Measurements from ENCODE around the gene PFN3.
A peak's percentile ranks its signal among the peaks of the same experiment; 100 is the strongest.

PFN3 gene

DNA sequence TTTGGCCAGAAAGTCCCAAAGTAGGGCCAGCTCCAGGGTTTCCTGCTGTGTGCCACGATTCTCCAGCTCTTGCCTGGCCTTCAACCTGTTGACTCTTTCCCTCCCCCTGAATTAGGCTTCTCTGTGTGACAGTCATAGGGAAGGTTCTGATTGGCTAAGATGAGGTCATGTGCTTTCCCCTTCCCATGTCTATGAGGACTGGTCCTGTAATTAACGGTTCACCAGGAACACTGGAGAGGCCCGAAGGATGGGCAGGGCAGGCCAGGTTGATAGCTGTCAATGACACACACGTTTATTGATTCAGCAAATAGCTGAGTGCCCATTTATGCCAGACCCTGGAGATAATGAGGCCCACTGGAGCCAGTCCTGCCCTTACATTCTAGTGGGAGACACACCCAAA lies 37.2 kb upstream of the PFN3 start:
- no peak for DNase-seq

DNA sequence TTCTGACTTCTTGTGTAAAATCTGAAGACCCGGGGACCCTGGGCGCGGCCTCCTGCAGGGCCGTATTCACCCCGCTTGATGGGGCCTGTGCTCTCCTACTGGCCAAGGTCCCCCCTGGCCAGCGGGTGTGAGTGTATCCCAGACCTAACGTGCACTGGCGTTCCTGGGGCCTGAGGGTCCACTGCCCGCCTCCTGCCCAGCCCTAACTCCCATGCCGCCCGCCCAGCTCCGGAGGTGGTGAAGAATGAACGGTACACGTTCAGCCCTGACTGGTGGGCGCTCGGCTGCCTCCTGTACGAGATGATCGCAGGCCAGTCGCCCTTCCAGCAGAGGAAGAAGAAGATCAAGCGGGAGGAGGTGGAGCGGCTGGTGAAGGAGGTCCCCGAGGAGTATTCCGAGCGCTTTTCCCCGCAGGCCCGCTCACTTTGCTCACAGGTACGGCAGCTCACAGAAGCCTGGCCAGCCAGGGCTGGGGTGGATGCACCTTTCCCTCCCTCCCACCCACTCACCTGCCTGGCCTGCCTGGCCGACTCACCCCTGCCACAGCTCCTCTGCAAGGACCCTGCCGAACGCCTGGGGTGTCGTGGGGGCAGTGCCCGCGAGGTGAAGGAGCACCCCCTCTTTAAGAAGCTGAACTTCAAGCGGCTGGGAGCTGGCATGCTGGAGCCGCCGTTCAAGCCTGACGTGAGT lies 35.5 kb upstream of the PFN3 start:
- no peak for DNase-seq

GRCh38 chr5:177434942-177435738 lies 34.7 kb upstream of the PFN3 start:
- no peak for DNase-seq

DNA sequence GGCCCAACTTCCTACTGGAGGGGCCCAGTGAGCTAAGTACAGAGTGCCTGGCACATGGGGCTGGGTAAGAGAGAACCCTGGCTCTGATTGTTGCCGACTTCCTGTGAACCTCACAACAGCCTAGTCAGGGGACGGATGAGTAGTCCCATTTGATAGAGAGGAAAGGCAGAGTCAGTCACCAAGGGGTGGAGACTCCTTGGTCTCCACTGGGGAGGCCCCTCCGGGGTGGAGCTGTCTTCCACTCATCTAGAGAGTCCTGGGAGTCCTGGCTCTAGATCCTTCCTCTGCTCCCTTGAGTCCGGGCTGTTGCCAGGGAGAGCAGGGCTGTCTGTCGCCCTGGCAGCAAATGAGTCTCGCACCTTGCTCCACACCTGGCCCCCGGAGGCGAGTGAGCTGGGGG lies 34.0 kb upstream of the PFN3 start:
- DNase-seq: peak in 4 of 6 experiments; percentile 20 to 54 (median 34)

DNA sequence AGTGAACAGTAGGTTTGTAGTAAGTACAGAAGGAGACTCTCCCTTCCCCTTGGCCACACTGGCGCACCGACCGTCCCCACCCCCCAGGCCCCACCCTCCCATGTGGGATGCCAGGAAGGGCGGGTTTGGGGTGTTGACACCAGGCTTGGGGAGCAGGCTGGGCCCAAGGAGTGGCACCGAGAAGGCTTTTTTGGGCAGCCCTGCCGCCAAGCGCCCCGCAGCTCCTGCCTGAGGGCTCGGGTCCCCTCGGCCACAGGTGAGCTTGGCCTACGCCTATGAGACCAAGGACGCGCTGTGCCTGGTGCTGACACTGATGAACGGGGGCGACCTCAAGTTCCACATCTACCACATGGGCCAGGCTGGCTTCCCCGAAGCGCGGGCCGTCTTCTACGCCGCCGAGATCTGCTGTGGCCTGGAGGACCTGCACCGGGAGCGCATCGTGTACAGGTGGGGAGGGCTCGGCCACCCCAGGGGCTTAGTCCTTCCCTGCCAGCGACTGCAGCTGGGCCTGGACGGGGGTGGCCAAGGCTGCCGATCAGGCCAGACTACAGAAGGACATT lies 33.3 kb upstream of the PFN3 start:
- DNase-seq: no peak

DNA sequence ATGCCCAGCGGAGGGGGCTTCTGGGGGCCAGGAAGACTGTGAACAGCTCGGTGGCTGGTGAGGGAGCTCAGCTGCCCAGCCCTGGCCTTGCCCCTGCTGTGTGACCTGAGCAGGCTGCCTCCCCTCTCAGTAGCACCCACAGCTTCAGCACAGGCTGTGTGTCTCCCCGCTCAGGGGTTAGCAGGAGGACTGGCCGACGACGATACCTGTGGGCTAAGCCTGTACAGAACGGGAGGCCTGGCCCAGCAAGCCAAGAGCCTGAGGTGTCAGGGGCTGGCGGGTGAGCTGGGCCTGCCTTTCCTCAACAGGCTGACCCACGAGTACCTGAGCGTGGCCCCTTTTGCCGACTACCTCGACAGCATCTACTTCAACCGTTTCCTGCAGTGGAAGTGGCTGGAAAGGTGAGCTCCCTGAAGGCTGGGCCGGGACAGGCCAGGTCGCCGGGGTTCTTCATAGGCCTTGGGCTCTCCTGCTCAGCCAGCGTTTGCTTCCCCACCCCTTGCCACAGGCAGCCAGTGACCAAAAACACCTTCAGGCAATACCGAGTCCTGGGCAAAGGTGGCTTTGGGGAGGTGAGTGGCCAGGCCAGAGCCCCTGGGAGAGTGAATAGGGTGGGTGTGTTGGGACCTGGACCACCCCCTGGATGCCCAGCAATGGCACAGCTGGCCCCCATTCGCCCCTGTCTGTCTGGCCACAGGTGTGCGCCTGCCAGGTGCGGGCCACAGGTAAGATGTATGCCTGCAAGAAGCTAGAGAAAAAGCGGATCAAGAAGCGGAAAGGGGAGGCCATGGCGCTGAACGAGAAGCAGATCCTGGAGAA lies 32.6 kb upstream of the PFN3 start:
- DNase-seq: no peak

DNA sequence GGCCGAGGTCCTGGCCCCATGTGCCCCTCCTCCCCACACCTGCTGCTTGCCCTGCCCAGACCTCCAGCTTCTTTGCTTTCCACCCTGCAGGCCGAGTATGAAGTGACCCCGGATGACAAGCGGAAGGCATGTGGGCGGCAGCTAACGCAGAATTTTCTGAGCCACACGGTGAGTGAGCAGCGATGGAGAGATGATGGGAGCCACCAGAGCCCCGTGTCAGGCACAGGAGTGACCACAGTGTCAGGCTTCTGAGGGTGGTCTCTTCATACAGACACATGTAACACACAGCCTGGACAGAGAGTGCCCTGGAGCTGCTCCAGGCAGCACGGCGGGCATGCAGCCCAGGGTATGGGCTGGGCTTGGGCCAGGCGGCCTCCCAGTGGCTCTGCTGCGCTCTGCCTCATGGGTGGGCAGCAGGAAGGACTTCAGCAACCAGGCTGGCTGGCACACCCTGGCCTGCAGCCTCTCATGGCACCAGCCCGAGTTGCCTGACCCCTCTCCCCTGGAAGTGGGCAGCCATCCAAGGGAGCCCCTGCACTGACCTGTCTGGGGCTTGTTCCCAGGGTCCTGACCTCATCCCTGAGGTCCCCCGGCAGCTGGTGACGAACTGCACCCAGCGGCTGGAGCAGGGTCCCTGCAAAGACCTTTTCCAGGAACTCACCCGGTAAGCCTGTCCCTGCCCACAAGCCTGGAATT lies 31.8 kb upstream of the PFN3 start:
- peak in 1 of 6 experiments; percentile 51 for DNase-seq

- DNase-seq: peak; percentile 51 to 77 (median 68)
Measured at GRCh38 chr5:177431317-177432142, 31.1 kb upstream of the PFN3 start.

- DNase-seq: peak in 1 of 6 experiments; percentile 41
Measured at GRCh38 chr5:177430972-177431316, 30.5 kb upstream of the PFN3 start.

GRCh38 chr5:177430140-177430951 lies 29.9 kb upstream of the PFN3 start:
- no peak for DNase-seq

GRCh38 chr5:177429248-177430040 lies 29.0 kb upstream of the PFN3 start:
- peak; percentile 68 to 84 (median 76) for DNase-seq

GRCh38 chr5:177428574-177429217 lies 28.2 kb upstream of the PFN3 start:
- no peak for DNase-seq

- DNase-seq: peak in 3 of 6 experiments; percentile 19 to 36 (median 27)
Measured at GRCh38 chr5:177427919-177428573, 27.6 kb upstream of the PFN3 start.

DNA sequence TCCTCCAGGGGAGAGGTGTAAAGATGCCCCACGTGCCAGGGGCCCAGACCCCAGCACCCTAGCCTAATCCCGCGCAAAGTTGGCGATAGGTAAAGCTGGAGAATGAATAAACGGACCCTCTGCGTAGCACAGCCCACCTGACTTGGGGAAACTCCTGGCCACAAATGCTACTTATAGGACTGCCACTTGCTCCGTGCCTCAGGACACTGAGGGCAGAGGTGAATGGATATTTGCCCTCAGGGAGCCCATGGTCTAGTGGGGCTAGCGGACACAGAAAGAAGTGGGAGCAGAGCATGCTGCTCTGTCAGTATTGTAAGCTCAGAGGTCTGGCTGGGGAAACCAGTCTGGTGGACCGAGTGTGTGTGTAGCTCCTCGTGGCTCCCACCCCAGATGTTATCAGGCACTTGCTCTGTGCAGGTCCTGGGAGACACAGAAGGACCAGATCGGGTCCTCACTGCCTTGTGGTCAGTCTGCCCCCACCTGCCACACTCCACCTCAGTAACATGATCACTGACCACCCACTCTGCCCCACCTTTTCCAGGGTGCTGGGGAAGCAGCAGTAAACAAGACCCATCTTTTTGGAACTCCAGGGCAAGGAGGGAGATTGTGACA lies 26.9 kb upstream of the PFN3 start:
- no peak for DNase-seq

DNA sequence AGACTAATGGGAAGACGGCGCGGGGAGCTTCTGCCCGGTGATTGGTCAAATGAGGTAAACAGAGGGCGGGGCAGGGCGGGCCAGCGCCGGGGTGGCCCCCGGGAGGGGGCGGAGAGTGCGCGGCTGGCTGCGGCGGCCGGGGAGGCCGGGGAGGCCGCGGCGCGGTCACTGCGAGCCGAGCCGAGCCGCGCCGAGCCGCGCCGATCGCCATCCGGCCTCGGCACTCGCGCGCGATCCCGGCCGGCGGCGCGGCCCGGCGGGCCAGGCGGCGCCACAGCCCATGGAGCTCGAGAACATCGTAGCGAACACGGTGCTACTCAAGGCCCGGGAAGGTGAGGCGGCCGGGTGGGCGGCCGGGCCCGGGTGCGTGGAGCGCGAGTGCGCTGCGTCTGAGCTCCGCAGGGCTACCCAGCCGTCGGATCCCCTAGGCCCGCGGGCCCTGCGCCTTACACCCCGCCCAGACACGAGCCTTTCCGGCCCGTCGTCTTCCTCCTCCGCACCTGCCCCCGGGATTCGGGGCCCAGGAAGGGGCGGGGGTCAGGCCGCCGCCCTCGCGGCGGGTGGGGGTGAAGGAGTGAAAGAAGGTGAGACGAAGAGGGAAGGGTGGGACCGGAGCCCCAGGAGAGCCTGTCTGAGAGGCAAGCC lies 26.2 kb upstream of the PFN3 start, which contains the start of gene GRK6:
Gene GRK6 (plus strand): TSS at position 111 of the 645 bp plus-strand sequence. CDS start 170 bp downstream, at position 281.
- DNase-seq: peak; percentile 58 to 81 (median 74)

- peak; percentile 97 to 100 (median 100) for DNase-seq
Measured at GRCh38 chr5:177425801-177426565, 25.5 kb upstream of the PFN3 start.
